HepG2 (cell line): ENCODE results near the gene CCDC142. TPM values are rescaled to one million over a fixed set of nuclear protein-coding genes. Genes with fewer than 3 reads are reported as not detected.
A peak's percentile ranks its signal among the peaks of the same experiment; 100 is the strongest.

ENCODE experiments used
- FOXK2 ChIP-seq: fragments of 450-650 bp; IDR thresholded peaks from 2 replicates; pipeline ENCODE4 v1.6.1; 2016
- GPBP1L1 ChIP-seq: sonication (generic); formaldehyde crosslinking; IDR thresholded peaks from 2 replicates; pipeline ENCODE4 v1.5.0; 2020; ENCODE audit warnings: mild to moderate bottlenecking, missing genetic modification reagents
- GTF3A ChIP-seq: sonication (generic); formaldehyde crosslinking; conservative IDR thresholded peaks from 2 replicates; pipeline ENCODE4 v1.4.0; 2020; ENCODE audit warnings: mild to moderate bottlenecking, missing genetic modification reagents
- HDAC6 ChIP-seq: fragments of 200-600 bp; sonication (generic); IDR thresholded peaks from 2 replicates; pipeline ENCODE4 v1.7.0; 2017; ENCODE audit warnings: mild to moderate bottlenecking, antibody characterized with exemption, low read length, low read depth
- KDM4B ChIP-seq: sonication (generic); formaldehyde crosslinking; IDR thresholded peaks from 2 replicates; pipeline ENCODE4 v1.4.0; 2020; ENCODE audit warnings: missing genetic modification reagents
- MTA3 ChIP-seq: sonication (generic); formaldehyde crosslinking; IDR thresholded peaks from 2 replicates; pipeline ENCODE4 v1.4.0; 2020; ENCODE audit warnings: missing genetic modification reagents
- PRMT3 ChIP-seq: sonication (generic); formaldehyde crosslinking; IDR thresholded peaks from 2 replicates; pipeline ENCODE4 v1.8.1; 2022; ENCODE audit warnings: low read depth, mild to moderate bottlenecking, moderate library complexity, missing genetic modification reagents, borderline replicate concordance
- RARA ChIP-seq: IDR thresholded peaks from 2 replicates; pipeline ENCODE4 v1.6.1; 2016; ENCODE audit warnings: missing genetic modification reagents, missing compliant biosample characterization
- RFXANK ChIP-seq: IDR thresholded peaks from 2 replicates; pipeline ENCODE4 v1.6.1; 2016
- SPEN ChIP-seq: sonication (generic); formaldehyde crosslinking; IDR thresholded peaks from 2 replicates; pipeline ENCODE4 v1.5.1; 2020; ENCODE audit warnings: low read depth, mild to moderate bottlenecking, missing genetic modification reagents
- TRAFD1 ChIP-seq: sonication (generic); formaldehyde crosslinking; IDR thresholded peaks from 2 replicates; pipeline ENCODE4 v1.5.1; 2020; ENCODE audit warnings: missing genetic modification reagents, mild to moderate bottlenecking, borderline replicate concordance
- TSC22D2 ChIP-seq: sonication (generic); formaldehyde crosslinking; IDR thresholded peaks from 2 replicates; pipeline ENCODE4 v1.5.1; 2020; ENCODE audit warnings: missing genetic modification reagents, mild to moderate bottlenecking, borderline replicate concordance
- U2AF2 ChIP-seq: fragments of 200-400 bp; formaldehyde crosslinking; IDR thresholded peaks from 2 replicates; pipeline ENCODE4 v1.6.1; 2017; ENCODE audit warnings: low read depth, mild to moderate bottlenecking, low read length
- ZFP90 ChIP-seq: sonication (generic); formaldehyde crosslinking; IDR thresholded peaks from 2 replicates; pipeline ENCODE4 v1.8.0; 2022; ENCODE audit warnings: missing genetic modification reagents, mild to moderate bottlenecking, inconsistent platforms, borderline replicate concordance
- ZNF124 ChIP-seq: sonication (generic); formaldehyde crosslinking; IDR thresholded peaks from 2 replicates; pipeline ENCODE4 v1.4.0; 2020; ENCODE audit warnings: missing genetic modification reagents
- ZNF282 ChIP-seq: fragments of 450-650 bp; IDR thresholded peaks from 2 replicates; pipeline ENCODE4 v1.6.1; 2018; ENCODE audit not compliant: partially characterized antibody
- ZNF569 ChIP-seq: sonication (generic); formaldehyde crosslinking; IDR thresholded peaks from 2 replicates; pipeline ENCODE4 v1.5.0; 2020; ENCODE audit warnings: mild to moderate bottlenecking, missing genetic modification reagents, moderate library complexity, borderline replicate concordance
- ZNF670 ChIP-seq: sonication (generic); formaldehyde crosslinking; IDR thresholded peaks from 2 replicates; pipeline ENCODE4 v1.8.0; 2022; ENCODE audit warnings: mild to moderate bottlenecking, missing genetic modification reagents, borderline replicate concordance
- ZSCAN25 ChIP-seq: sonication (generic); formaldehyde crosslinking; IDR thresholded peaks from 2 replicates; pipeline ENCODE4 v1.8.0; 2022; ENCODE audit warnings: mild to moderate bottlenecking, missing genetic modification reagents
- polyA plus RNA-seq, 8 experiments: library from polyadenylated mRNA; depleted of rRNA in 3 of 8; stranded (reverse) in 7 of 8; unstranded in 1 of 8; fragments of >200 nt; fragmentation: Illumina TruSeq in 4 of 8; extraction: Trizol in 4 of 8; gene quantifications; 2 replicates each; pipeline versions ENCODE4 v1.2.1 to v1.2.3, GENCODE V29; 2011 to 2016; ENCODE audit warnings: low read depth in 4 of 8, missing spikeins in 1 of 8, mixed read lengths in 1 of 8; ENCODE audit not compliant: insufficient read depth in 1 of 8
- total RNA-seq, 5 experiments: library from RNA; depleted of rRNA; stranded (reverse); fragments of >200 nt; fragmentation: Illumina TruSeq; extraction: Trizol; gene quantifications; 2 replicates each; pipeline ENCODE4 v1.2.3, GENCODE V29; 2016; ENCODE audit warnings: low read depth in 1 of 5
- TF ChIP-seq, protein P1 (sequence below): sonication (generic); formaldehyde crosslinking; IDR thresholded peaks from 2 replicates; pipeline ENCODE4 v1.8.0; 2022; ENCODE audit warnings: mild to moderate bottlenecking, missing genetic modification reagents, moderate library complexity
- TF ChIP-seq, protein P2 (sequence below): sonication (generic); formaldehyde crosslinking; IDR thresholded peaks from 2 replicates; pipeline ENCODE4 v1.5.0; 2020; ENCODE audit warnings: missing genetic modification reagents
- TF ChIP-seq, protein P3 (sequence below): fragments of 450-650 bp; IDR thresholded peaks from 2 replicates; pipeline ENCODE4 v1.6.1; 2017

The CCDC142 gene
- total and polyA plus RNA-seq, 2 of the 13 experiments (the other 11 are each of a cell fraction or from before 2014, with no cell fraction given): 14.7 to 30.4 TPM

DNA sequence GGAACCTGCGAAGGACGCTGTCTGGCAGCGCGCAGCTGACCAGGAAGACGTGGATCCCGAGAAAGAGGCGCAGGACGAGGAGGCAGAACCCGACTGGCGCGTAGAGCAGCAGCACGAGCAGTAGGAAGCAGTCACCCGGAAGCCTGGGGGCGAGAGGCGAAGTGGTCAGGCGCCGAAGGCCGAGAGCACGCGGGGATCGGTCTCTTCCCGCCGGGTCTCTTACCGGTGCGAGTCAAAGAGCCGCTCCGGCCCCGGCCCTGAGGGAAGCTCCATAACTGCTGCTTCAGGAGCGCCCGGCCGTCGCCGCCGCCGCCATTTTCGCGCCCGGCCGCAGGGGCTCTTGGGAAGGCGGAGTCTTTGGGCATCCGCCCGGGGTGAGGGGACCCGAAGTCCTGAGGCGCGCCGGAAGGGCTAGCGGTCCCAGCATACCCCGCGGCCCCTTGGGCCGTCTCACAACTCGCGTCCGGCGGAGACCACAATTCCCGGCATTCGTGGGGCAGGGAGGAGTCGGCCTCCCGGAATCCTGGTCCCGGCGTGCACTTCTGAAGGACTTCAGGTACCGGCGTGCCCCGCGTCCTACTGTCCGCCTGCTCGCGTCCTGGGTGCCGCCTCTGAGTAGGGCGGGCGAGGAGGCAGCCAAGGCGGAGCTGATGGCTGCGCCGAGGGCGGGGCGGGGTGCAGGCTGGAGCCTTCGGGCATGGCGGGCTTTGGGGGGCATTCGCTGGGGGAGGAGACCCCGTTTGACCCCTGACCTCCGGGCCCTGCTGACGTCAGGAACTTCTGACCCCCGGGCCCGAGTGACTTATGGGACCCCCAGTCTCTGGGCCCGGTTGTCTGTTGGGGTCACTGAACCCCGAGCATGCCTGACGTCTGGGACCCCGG is 46.8 kb upstream of the CCDC142 start, which contains the start of the genes AUP1 and HTRA2 (continued):
- TF ChIP-seq, protein P1, sequence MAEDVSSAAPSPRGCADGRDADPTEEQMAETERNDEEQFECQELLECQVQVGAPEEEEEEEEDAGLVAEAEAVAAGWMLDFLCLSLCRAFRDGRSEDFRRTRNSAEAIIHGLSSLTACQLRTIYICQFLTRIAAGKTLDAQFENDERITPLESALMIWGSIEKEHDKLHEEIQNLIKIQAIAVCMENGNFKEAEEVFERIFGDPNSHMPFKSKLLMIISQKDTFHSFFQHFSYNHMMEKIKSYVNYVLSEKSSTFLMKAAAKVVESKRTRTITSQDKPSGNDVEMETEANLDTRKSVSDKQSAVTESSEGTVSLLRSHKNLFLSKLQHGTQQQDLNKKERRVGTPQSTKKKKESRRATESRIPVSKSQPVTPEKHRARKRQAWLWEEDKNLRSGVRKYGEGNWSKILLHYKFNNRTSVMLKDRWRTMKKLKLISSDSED (CRISPR knock-in tag): peak; percentile 42; the same call in 1 of the 2 replicates
- TF ChIP-seq ZNF124 (CRISPR knock-in tag) (peak; percentile 68; the same call in 1 of the 2 replicates), ZNF670 (CRISPR knock-in tag) (no peak), ZFP90 (CRISPR knock-in tag) (peak; percentile 95), SPEN (peak; percentile 83), U2AF2 (no peak), FOXK2 (no peak), RFXANK (no peak), MTA3 (CRISPR knock-in tag) (no peak), PRMT3 (CRISPR knock-in tag) (0 out of 2 replicates have a peak, but pooled peaks have one; percentile 39), GTF3A (no peak), KDM4B (peak; percentile 14; the same call in 1 of the 2 replicates), ZNF569 (CRISPR knock-in tag) (0 out of 2 replicates have a peak, but pooled peaks have one; percentile 14), TRAFD1 (CRISPR knock-in tag) (no peak; the same call in 1 of the 2 replicates), GPBP1L1 (CRISPR knock-in tag) (no peak), ZSCAN25 (CRISPR knock-in tag) (peak; percentile 70; the same call in 1 of the 2 replicates), TSC22D2 (CRISPR knock-in tag) (no peak), HDAC6 (no peak), ZNF282 (no peak), RARA (no peak; the same call in none of the 2 replicates)
- TF ChIP-seq, protein P2, sequence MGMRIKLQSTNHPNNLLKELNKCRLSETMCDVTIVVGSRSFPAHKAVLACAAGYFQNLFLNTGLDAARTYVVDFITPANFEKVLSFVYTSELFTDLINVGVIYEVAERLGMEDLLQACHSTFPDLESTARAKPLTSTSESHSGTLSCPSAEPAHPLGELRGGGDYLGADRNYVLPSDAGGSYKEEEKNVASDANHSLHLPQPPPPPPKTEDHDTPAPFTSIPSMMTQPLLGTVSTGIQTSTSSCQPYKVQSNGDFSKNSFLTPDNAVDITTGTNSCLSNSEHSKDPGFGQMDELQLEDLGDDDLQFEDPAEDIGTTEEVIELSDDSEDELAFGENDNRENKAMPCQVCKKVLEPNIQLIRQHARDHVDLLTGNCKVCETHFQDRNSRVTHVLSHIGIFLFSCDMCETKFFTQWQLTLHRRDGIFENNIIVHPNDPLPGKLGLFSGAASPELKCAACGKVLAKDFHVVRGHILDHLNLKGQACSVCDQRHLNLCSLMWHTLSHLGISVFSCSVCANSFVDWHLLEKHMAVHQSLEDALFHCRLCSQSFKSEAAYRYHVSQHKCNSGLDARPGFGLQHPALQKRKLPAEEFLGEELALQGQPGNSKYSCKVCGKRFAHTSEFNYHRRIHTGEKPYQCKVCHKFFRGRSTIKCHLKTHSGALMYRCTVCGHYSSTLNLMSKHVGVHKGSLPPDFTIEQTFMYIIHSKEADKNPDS (CRISPR knock-in tag): no peak
- TF ChIP-seq, protein P3, sequence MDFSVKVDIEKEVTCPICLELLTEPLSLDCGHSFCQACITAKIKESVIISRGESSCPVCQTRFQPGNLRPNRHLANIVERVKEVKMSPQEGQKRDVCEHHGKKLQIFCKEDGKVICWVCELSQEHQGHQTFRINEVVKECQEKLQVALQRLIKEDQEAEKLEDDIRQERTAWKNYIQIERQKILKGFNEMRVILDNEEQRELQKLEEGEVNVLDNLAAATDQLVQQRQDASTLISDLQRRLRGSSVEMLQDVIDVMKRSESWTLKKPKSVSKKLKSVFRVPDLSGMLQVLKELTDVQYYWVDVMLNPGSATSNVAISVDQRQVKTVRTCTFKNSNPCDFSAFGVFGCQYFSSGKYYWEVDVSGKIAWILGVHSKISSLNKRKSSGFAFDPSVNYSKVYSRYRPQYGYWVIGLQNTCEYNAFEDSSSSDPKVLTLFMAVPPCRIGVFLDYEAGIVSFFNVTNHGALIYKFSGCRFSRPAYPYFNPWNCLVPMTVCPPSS: no peak
